GM18505 (cell line): ENCODE data around the gene ARMC10.
"Not testable (repeated sequence)": the region's sequence is repeated elsewhere in the genome, so short reads cannot be mapped to it uniquely, and the experiment has no call there.

Source experiments
- ATAC-seq: cut with Tn5 transposase; IDR thresholded peaks from one replicate; pipeline ENCODE4 v1.9.1; 2021; ENCODE audit not compliant: unreplicated experiment
- POLR2A ChIP-seq: IDR thresholded peaks from 4 replicates; pipeline ENCODE4 v1.6.1; 2011; ENCODE audit warnings: borderline replicate concordance; ENCODE audit not compliant: insufficient read depth, insufficient read length; ENCODE audit errors: extremely low read depth

Gene ARMC10

DNA sequence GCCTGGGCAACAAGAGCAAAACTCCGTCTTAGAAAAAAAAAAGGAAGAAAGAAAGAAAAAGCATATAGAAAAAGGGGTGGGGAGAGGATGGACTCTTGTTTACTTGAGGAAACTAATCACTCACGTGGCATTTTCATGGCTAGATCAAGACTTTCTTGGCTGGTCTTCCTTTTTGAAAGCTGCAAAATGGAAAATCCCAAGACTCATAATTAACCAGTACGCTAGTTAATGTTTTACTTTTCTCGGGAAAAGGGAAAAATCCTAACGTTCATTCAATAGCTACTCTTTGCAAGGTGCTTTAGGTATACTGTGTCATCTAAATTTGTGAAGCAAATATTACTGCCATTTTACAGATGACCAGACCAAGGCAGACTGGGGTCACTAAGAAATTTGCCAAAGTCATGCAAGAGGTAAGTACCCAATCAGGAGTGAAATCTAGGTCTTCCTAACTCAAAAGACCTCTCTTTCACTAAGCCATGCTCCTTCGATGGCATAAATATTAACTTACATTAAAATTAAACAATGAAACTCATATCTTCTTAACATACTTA is 49.6 kb downstream of the ARMC10 start:
- no peak for TF ChIP-seq POLR2A
- ATAC-seq, result no peak

DNA sequence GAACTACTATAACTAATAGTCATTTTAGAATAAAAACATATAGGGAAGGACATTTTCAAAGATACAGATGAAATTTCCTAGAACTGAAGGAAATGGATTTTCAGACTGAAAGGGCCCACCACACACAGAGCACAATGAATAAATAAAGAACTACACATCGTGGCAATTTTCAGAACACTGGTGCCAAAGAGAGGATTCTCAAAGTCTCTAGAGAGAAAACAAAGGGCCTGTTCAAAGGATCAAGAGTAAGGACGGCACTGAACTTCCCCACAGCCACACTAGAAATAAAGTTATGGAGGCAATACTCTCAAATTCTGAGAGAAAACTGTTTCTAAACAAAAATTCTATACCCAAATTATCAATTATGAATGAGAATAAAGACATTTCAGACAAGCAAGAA is 52.1 kb downstream of the ARMC10 start:
- no peak for ATAC-seq
- no peak for TF ChIP-seq POLR2A

GRCh38 chr7:103129702-103130549 is 55.0 kb downstream of the ARMC10 start:
- ATAC-seq, result no peak
- TF ChIP-seq POLR2A, result no peak

- no peak for ATAC-seq
- no peak for TF ChIP-seq POLR2A
These were observed 56.1 kb downstream of the ARMC10 start for GRCh38 chr7:103130901-103131624.

- ATAC-seq, result no peak
- TF ChIP-seq POLR2A, result no peak
These were observed 58.2 kb downstream of the ARMC10 start for GRCh38 chr7:103132995-103133688.

DNA sequence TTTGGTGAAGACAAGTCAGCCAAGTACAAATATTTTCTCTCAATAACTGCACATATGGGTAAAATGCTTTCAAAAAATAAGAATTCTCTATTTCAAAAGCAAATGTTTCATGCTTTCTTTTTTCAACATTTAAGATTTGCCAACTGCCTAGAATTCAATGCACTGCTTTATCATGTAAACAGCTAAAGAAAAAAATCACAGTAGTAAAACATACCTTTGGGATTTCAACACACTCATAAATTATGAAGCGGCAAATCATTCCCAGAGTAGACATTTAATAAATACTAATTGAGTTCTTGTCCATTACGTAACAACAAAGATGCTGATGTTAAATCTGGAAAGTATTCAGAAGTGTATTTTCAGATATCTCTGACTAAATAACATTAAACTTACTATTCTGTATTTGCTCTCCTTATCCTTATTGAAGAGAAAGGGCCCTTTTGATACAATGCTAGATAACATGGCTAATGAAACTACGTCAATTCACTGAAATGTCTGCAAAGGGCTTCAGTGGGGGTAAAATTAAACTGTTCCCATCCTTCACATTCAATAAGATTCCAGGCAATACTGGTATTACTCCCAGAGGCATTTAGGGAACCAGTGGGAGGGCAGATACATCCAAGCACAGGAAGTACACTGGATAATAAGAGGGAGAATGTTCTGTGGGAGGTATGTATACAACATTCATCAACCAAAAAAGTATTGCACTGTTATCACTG is 60.1 kb downstream of the ARMC10 start:
- no peak for ATAC-seq

GRCh38 chr7:103140061-103140460 is 65.1 kb downstream of the ARMC10 start:
- no peak for ATAC-seq
- no peak for TF ChIP-seq POLR2A

More for the DNA sequence above, 60.1 kb downstream of the ARMC10 start:
- TF ChIP-seq POLR2A, result no peak

DNA sequence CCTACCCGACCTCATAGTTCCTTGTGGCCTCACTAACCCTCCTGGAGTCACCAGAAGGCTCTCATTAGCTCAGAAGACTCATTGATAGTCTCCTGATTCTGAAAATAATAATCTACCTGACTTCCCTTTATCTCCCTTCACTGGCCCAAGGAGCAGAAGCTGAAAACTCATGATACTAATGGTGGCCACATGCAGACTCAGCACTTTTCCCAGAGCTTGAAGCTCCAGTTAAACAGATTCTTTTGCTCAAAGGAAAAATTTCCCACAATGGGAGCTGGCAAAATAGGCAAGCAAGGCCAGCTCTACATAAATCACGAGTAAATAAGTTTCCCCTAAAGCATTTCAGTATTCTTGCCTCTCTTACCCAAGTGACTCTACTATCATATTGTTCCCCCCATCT is 65.7 kb downstream of the ARMC10 start:
- TF ChIP-seq POLR2A, result no peak
- ATAC-seq, result no peak

DNA sequence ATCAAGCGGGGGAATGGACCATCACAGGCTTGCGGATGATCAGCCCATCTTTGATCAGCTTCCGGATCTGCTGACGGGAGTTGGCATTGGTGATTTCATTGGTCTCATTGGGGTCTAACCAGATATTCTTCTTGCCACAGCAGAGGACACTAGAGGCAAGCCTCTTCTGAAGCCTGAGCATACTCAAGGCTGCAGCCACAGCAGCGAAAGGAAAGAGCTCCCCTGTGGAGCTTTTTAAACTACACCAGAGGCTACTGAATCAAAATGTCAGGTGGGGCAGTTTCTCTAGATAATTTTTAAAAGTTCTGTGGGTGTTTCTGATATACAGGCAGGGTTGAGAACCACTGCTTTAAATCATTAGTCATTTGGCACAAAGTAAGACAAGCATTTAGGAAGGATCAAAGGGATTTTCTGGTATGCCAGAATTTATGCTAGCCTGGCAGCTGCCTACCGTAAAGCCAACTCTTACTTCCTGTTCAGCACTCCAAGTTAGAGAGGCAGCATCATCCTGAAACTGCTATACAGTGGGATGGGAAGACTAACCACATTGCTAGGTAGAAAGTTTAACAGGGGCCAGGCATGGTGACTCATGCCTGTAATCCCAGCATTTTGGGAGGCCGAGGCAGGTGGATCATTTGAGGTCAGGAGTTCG is 66.9 kb downstream of the ARMC10 start:
- TF ChIP-seq POLR2A, result no peak
- no peak for ATAC-seq

GRCh38 chr7:103142494-103142893 is 67.6 kb downstream of the ARMC10 start:
- no peak for ATAC-seq
- TF ChIP-seq POLR2A, result no peak

DNA sequence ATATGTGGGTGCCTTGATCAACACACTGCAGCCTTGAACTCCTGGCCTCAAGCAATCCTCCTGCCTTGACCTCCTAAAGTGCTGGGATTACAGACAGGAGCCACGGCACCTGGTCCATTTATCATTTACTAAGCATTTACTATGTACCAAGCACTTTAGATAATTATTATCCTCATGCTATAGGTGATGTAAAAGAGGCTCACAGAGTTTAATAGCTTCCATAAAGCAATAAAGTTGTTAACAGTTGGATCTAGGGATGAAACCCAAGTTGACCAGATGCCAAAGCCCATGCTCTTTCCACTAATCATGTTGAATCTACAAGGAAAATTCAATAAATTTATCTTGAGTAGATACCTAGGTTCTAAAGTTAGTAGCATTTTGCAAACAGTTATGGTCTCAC is 68.9 kb downstream of the ARMC10 start:
- no peak for ATAC-seq

GRCh38 chr7:103144754-103145153 is 69.8 kb downstream of the ARMC10 start:
- not testable (repeated sequence) for ATAC-seq

More for the DNA sequence above, 68.9 kb downstream of the ARMC10 start:
- no peak for TF ChIP-seq POLR2A

DNA sequence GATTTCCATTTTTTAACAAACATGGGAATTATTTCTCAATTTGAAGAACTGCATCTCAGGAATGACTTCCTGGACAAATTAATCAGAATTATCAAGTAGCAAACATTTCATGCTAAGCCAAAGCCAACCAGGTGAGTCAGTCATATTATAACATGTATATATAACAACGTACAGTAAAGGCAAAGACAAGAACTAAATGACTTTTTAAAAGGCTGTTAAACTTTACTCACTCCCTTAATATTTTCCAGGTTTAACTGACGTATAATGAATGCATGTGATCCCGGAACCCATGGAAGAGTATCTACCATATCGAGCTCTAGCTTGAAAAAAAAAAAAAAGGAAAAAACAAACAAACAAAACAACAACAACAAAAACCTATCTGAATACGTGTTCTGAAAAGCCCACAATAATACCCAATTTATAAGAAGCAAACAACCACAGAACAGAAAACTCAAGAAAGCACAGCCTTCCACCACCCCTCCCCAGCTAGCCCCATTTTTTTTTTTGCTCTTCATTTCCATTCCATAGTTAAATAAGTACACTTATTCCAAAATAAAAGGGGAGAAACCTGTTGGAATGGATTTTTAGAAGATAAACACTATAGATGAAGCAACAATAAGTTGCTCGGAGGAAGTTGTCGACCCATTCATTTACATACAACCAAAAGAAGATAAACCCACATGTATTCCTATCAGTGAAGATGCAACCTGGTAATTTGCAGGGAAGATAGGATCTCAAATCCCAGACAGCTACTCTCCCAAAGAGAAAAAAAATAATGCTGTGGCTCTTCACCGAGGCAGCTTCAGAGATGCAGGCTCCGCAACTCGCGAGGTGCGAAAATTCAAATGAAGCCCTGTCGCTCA is 73.4 kb downstream of the ARMC10 start:
- TF ChIP-seq POLR2A, result no peak
- ATAC-seq, result no peak
